ENCODE data around the gene RAP1GDS1.
"Not testable (repeated sequence)": the region's sequence is repeated elsewhere in the genome, so short reads cannot be mapped to it uniquely, and the experiment has no call there.

RAP1GDS1 gene

DNA sequence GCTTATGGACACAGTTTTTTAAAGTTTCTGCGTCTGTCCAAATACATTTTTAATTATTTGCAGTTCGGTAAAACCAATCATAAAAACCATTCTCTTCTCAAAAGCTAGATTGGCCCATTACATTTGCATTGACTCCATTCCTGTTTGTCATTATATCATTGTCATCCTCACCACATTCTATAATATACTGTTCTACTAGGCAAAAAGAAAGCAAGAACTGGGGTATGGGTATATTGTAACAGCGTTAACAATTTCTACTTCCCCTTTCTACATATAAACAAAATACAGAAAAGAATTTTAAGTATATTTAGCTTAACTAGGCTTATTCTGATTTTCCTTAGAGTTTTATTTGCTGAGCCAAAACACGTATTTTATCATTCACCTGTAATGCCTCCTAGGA is 91.8 kb downstream of the RAP1GDS1 start:
- DNase-seq (ENCODE audit: low spot score), result no peak

- no peak for DNase-seq (ENCODE audit: low spot score)
Measured at GRCh38 chr4:98358630-98359248, 97.6 kb downstream of the RAP1GDS1 start.

DNA sequence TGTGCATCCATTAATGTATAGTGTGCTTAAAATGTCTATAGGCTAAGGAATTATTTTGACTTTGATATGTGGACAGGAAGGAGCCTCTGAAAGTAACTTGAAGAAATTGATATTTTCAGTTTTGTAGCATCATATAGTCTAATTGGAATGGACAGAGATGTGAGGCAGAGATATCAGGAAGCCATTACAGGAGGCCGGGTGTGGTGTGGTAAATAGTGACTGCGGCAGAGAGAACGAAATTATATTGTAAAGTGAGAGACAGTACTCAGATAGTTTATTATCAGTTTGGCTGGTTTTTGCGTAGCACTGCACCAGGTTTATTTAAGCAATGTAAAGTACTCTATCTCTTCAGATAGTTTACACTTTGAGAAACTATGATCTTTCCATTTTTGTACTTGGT is 98.5 kb downstream of the RAP1GDS1 start:
- no peak for DNase-seq (ENCODE audit: low spot score)

DNA sequence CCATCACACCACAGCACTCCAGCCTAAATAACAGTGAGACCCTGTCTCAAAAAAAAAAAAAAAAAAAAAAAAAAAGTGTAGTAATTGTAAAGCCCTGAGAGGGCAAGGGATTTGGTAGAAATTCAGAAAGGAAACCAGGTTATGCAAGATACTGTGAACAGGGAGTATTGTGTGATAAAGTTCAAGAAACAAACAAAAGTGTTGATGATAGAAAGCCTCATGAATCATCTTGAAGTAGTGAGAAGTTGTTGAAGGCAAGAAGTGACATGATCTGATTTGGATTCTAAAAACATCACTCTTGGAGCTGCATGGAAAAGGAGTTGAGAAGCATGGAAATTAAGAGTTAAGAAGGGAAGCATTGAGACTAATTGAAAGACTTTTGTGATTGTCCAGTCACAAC is 102.2 kb downstream of the RAP1GDS1 start:
- no peak for DNase-seq (ENCODE audit: low spot score)

DNA sequence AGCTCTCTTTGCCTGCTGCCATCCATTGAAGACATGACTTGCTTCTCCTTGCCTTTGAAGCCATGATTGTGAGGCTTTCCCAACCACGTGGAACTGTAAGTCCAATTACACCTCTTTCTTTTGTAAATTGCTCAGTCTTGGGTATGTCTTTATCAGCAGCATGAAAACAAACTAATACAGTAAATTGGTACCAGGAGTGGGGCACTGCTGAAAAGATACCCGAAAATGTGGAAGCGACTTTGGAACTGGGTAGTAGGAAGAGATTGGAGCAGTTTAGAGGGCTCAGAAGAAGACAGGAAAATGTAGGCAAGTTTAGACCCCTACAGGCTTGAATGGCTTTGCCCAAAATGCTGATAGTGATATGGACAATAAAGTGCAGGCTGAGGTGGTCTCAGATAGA is 105.1 kb downstream of the RAP1GDS1 start:
- DNase-seq (ENCODE audit: low spot score), result not testable (repeated sequence)

- not testable (repeated sequence) for DNase-seq (ENCODE audit: low spot score)
Measured at GRCh38 chr4:98368000-98368399, 106.8 kb downstream of the RAP1GDS1 start.

- DNase-seq (ENCODE audit: low spot score), result no peak
Measured at GRCh38 chr4:98369322-98369721, 108.1 kb downstream of the RAP1GDS1 start.

GRCh38 chr4:98374643-98375042 is 113.5 kb downstream of the RAP1GDS1 start:
- no peak for DNase-seq (ENCODE audit: low spot score)

- DNase-seq (ENCODE audit: low spot score), result no peak
Measured at GRCh38 chr4:98377559-98377958, 116.4 kb downstream of the RAP1GDS1 start.

- no peak for DNase-seq (ENCODE audit: low spot score)
Measured at GRCh38 chr4:98381306-98381705, 120.1 kb downstream of the RAP1GDS1 start.

GRCh38 chr4:98383431-98384106 is 122.4 kb downstream of the RAP1GDS1 start:
- no peak for DNase-seq (ENCODE audit: low spot score)

GRCh38 chr4:98385831-98386230 is 124.6 kb downstream of the RAP1GDS1 start:
- DNase-seq (ENCODE audit: low spot score), result no peak

- DNase-seq (ENCODE audit: low spot score), result no peak
Measured at GRCh38 chr4:98387345-98388026, 126.3 kb downstream of the RAP1GDS1 start.

DNA sequence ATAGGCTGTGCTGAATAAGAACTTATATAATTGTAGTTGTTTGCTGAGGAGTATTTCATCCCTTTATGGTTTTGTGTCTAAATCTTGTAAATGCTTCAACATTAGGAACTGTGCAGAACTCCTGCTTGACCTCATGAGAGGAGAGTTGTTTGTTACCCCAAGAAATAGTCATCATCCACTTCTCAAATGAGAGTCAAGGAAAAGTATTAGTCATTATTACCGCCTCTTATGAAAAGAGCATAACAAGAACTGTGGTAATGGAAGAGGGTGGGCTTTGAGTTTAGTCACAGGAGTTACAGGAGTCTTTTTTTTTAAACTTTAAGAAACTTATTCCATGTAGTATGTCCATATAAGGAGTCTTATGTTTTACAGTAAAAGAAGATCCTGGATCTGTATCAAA is 132.9 kb downstream of the RAP1GDS1 start:
- no peak for DNase-seq (ENCODE audit: low spot score)

DNA sequence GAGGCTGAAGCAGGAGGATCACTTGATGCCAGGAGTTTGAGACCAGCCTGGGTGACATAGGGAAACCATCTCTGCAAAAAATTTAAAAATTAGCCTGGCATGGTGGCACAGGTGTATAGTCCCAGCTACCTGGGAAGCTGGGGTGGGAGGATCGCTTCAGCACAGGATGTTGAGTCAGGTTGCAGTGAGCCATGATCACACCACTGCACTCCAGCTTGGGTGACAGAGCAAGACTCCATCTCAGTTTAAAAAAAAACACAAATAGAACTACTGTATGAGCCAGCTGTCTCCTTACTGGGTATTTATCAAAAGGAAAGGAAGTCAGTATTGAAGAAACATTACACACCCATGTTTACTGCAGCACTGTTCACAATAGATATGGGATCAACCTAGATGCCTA is 138.7 kb downstream of the RAP1GDS1 start:
- DNase-seq (ENCODE audit: low spot score), result no peak

- DNase-seq (ENCODE audit: low spot score), result no peak
Measured at GRCh38 chr4:98406819-98407218, 145.6 kb downstream of the RAP1GDS1 start.

DNA sequence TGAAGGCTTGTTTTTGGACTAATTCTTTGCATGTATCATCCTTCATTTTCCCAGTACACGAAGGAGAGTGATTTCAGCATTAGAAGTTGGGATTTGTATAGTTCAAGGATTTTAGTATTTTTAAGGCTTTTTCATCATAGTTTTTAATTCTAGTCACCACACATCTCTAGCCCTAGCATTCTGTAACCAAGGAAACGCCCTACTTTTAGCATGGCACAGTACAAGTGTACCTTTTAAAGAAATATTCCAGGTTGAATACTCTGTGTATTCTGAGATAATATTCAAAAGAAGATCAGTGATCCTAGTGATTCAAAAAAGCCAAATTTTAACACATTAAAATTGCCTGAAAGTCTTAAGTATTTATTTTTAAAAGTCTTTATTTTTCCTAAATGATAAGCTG is 150.5 kb downstream of the RAP1GDS1 start:
- DNase-seq (ENCODE audit: low spot score), result no peak

- no peak for DNase-seq (ENCODE audit: low spot score)
Measured at GRCh38 chr4:98416844-98417243, 155.7 kb downstream of the RAP1GDS1 start.

DNA sequence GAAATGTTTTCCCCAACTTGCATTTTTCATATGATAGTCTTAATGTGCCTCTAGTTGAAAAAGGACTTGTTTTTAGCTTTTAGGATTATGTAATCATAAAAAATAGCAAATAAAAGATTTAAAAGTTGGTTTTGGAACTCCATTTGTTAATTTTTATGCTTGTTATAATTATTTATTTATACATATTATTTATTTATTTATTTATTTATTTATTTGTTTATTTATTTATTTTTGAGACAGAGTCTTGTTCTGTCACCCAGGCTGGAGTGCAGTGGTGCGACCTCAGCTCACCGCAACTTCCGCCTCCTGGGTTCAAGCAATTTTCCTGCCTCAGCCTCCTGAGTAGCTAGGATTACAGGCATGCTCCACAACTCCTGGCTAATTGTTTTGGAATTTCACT is 159.0 kb downstream of the RAP1GDS1 start:
- not testable (repeated sequence) for DNase-seq (ENCODE audit: low spot score)

DNA sequence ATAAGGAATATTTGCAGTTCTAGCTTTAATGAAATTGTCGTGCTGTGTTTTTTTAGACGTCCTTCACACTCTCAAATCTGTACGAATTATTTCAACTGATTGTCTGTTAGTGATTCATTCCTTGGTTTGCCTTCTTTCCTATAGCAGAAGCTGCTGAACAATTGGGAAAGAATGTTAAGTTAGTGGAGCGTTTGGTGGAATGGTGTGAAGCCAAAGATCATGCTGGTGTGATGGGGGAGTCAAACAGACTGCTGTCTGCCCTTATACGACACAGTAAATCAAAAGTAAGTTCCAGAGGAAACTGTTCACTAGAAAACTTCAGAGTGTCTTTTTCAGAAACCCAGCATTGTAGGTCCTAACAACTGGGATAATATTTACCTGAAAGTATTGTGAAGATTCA is 159.9 kb downstream of the RAP1GDS1 start:
- DNase-seq (ENCODE audit: low spot score), result no peak

DNA sequence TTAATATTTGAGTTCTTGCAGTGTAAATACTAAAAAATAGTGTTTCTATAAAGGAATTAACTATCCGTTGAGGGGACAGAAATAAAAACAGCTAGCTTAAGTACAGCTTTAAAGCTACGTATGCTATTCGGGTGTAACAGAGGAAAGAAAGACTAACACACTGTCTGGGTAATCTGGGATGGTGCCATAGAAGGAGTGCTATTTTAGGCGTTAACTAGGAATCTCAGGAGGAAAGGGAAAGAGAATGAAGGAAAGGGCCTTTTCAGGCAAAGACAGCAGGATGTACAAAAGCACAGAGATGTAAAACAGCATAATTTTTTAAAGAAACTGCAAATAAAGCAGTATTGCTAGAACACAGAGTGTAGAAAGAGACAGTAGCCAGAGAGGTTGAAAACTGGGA is 161.8 kb downstream of the RAP1GDS1 start:
- no peak for DNase-seq (ENCODE audit: low spot score)

DNA sequence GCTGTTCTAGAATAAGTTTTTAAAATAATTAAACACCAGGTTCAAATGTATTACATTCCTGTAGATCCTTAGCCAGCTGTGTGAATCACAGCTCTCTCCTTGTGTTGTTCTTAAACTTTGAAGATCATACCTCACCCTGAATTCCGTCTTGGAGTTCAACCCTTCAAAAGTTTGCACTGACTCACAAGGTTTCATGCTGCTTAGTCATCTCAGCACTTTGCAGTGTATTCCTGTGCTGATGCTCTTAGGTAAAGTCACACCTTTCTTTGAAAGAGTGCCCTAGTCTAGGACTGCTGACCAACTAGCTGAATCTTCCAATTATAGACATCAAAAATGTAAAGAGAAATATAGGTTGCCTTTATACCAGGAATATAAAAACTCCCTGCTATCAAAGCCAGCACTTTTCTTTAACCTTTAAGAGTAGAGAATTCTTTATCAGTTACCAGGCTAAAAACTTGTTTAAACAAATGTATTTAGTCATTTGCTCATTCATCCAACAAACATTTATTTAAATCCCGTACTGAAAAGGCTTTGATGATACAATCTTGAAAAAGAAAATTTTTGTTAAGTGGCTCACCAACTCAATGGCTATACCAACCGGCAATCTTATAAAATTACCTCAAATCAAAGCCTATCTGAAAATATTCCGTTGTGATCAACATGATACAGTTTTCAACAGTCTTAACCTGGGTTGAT is 169.7 kb downstream of the RAP1GDS1 start:
- DNase-seq (ENCODE audit: low spot score), result no peak

- DNase-seq (ENCODE audit: low spot score), result no peak
Measured at GRCh38 chr4:98433691-98434090, 172.5 kb downstream of the RAP1GDS1 start.

All from germinal center (tissue), 1 donor.